Neural progenitor cell (in vitro differentiated cells): ENCODE data around the gene C17orf50.

ENCODE experiments used
- EZH2 ChIP-seq: fragments of 200-600 bp; sonication (generic); IDR thresholded peaks from 2 replicates; pipeline ENCODE4 v1.6.1; 2017; ENCODE audit warnings: antibody characterized with exemption, mild to moderate bottlenecking, moderate library complexity
- TF ChIP-seq, protein P1 (sequence below): fragments of 200-600 bp; sonication (generic); IDR thresholded peaks from 2 replicates; pipeline ENCODE4 v1.5.1; 2017; ENCODE audit warnings: antibody characterized with exemption, mild to moderate bottlenecking

DNA sequence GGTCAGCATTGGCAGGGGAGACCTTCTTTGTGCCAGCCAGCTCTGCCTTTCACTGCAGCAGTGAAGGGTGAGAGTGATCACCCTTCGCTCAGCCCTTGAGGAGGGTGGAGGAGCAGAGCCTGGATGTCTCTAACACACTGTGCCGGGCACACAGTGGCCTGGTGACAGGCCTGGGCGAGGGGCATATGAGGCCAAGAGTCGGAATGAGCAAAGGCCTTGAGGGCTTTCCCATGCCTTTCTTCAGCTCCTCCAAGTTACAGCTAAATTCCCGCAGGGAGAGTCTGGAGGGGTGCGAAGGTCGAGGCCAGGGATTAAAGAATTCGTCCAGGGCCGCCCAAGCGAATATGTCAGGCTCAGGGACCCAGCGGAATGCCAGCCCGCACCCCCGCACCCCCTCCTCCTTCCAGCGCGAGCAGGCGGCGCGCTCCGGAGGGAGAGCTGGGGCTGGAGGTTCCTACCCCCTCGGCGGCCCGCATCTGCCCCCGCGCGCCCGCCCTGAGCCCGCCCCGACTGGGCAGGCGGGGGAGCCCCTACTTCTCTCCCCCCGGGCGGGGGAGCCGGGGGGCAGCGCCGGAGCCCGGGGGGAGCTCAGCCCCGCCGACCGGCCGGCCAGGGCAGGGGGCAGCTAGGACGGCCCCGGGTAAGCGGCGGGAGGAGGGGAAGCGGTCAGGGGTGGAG, 29.3 kb upstream of the C17orf50 start, which contains the start of gene RASL10B:
- TF ChIP-seq, protein P1, sequence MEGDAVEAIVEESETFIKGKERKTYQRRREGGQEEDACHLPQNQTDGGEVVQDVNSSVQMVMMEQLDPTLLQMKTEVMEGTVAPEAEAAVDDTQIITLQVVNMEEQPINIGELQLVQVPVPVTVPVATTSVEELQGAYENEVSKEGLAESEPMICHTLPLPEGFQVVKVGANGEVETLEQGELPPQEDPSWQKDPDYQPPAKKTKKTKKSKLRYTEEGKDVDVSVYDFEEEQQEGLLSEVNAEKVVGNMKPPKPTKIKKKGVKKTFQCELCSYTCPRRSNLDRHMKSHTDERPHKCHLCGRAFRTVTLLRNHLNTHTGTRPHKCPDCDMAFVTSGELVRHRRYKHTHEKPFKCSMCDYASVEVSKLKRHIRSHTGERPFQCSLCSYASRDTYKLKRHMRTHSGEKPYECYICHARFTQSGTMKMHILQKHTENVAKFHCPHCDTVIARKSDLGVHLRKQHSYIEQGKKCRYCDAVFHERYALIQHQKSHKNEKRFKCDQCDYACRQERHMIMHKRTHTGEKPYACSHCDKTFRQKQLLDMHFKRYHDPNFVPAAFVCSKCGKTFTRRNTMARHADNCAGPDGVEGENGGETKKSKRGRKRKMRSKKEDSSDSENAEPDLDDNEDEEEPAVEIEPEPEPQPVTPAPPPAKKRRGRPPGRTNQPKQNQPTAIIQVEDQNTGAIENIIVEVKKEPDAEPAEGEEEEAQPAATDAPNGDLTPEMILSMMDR = no peak
- no peak for TF ChIP-seq EZH2
